Spleen (tissue), 11 donors: ENCODE data around the gene DOCK2. TPM values are rescaled to one million over a fixed set of nuclear protein-coding genes. Genes with fewer than 3 reads are reported as not detected.

Source experiments
- DNase-seq: peaks from one replicate; pipeline ENCODE4 v3.0.0-alpha.2; 2020
- H3K27ac ChIP-seq, 8 donors: fragments of 200-600 bp; sonication (generic) in 7 of 8; 1 replicate in 4 of 8; 2 replicates in 4 of 8; pipeline versions ENCODE4 v1.5.0 to v1.8.0; 2016 to 2021; ENCODE audit warnings: inconsistent platforms in 4 of 8, mild to moderate bottlenecking in 4 of 8, moderate library complexity in 1 of 8
- H3K27me3 ChIP-seq, 7 donors: fragments of 200-600 bp; sonication (generic) in 6 of 7; replicated peaks in 1 of 7; 1 replicate in 4 of 7; 2 replicates in 3 of 7; pipeline versions ENCODE4 v1.5.0 to v1.8.0; 2016 to 2021; ENCODE audit warnings: inconsistent platforms in 3 of 7, mild to moderate bottlenecking in 1 of 7
- H3K36me3 ChIP-seq, 6 donors: fragments of 200-600 bp; sonication (generic) in 5 of 6; 1 replicate in 4 of 6; 2 replicates in 2 of 6; pipeline versions ENCODE4 v1.5.0 to v1.8.0; 2016 to 2021; ENCODE audit warnings: inconsistent platforms in 2 of 6
- H3K4me1 ChIP-seq, 6 donors: fragments of 200-600 bp; sonication (generic) in 5 of 6; 1 replicate in 3 of 6; 2 replicates in 3 of 6; pipeline versions ENCODE4 v1.5.0 to v1.8.0; 2016 to 2021; ENCODE audit warnings: inconsistent platforms in 3 of 6
- H3K4me3 ChIP-seq, 8 donors: fragments of 200-600 bp; sonication (generic) in 7 of 8; 1 replicate in 4 of 8; 2 replicates in 4 of 8; pipeline versions ENCODE4 v1.5.0 to v1.8.0; 2016 to 2021; ENCODE audit warnings: inconsistent platforms in 4 of 8, mild to moderate bottlenecking in 4 of 8, moderate library complexity in 2 of 8
- H3K9me3 ChIP-seq, 8 donors: fragments of 200-600 bp; sonication (generic) in 7 of 8; 1 replicate in 4 of 8; 2 replicates in 4 of 8; pipeline versions ENCODE4 v1.5.0 to v1.8.0; 2016 to 2021; ENCODE audit warnings: inconsistent platforms in 4 of 8
- POLR2A ChIP-seq, 3 donors: fragments of 450-650 bp; IDR thresholded peaks; one replicate each; pipeline ENCODE4 v1.5.1; 2017; ENCODE audit warnings: antibody characterized with exemption in 3 of 3, mild to moderate bottlenecking in 1 of 3
- POLR2AphosphoS5 ChIP-seq, 3 donors: sonication (generic); formaldehyde crosslinking; IDR thresholded peaks; one replicate each; pipeline ENCODE4 v1.5.1; 2017; ENCODE audit warnings: antibody characterized with exemption in 3 of 3
- WGBS, 5 donors: extraction: QIAGEN DNeasy Blood & Tissue Kit in 3 of 5; methylation state at CpG; one replicate each; pipeline versions ENCODE4 v1.1.5 to v1.1.7; 2013 to 2018; 5-methylcytosine and 5-hydroxymethylcytosine counted together
- intact Hi-C: fragments of 100-400 bp; cut with DNase I; formaldehyde crosslinking; loops from one replicate; pipeline ENCODE4 v1.15.0; 2023; ENCODE audit warnings: low total_unique reads
- polyA plus RNA-seq, 3 donors: library from polyadenylated mRNA; stranded (reverse); fragments of 200-250 nt; gene quantifications; one replicate each; pipeline ENCODE4 v1.2.1, GENCODE V29; 2013
- total RNA-seq, 7 donors: library from RNA; depleted of rRNA in 3 of 7; stranded (reverse); fragments of >200 nt in 3 of 7; fragmentation: NEBNext Ultra II Directional in 4 of 7; extraction: Animal tissue kit (Norgen Biotek cat#: 25700) in 4 of 7; gene quantifications; one replicate each; pipeline versions ENCODE4 v1.1.0 to v1.2.1, GENCODE V29; 2016 to 2021
- TF ChIP-seq, protein P1 (sequence below), 11 experiments: fragments of 200-600 bp in 7 of 11; fragments of 450-650 bp in 4 of 11; sonication (generic) in 4 of 11; IDR thresholded peaks in 8 of 11; conservative IDR thresholded peaks in 3 of 11; 1 replicate in 7 of 11; 2 replicates in 4 of 11; pipeline versions ENCODE4 v1.4.0 to v1.8.0; 2016 to 2021; ENCODE audit warnings: antibody characterized with exemption in 11 of 11, inconsistent platforms in 4 of 11, mild to moderate bottlenecking in 1 of 11
- donor health status: healthy with polysubstance abuse.
- donor health status: DM: no; HTN: no; CAD: no; lungs with moderate emphysema.
- donor health status: DM: no; HTN: no; CAD: no.
- donor health status: Bipolar disorder and iron deficiency.
- donor health status: healthy.
- donor health status: DM: no; HTN: no; CAD: no.
- donor health status: DM: yes; HTN: yes; CAD: no.

Gene DOCK2
- total and polyA plus RNA-seq, 10 donors, result 30.6 to 321 (median 198) TPM

DNA sequence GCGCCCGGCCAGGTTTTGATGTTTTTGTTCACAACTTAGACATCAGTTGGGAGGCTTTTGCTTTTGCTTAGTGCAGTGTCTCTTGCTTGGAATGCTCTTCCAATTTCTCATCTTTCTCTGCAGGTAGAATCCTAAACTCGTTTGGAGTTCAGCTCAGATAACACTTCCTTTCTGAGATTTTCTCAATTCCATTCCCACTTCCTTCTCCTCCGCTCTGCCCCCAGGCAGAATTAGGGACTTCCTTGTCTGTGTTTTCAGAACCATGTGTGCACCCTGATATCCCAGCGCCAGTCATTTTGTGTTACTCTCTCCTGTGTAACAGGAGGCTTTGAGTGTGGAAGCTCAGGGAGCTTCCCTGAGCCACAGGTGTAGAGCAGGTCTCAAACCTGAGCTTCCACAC is 172.2 kb downstream of the DOCK2 start:
- H3K36me3 ChIP-seq, result peaks cover 0 to 99% (median 14%) of the 10 kb centered on the region in 6 donors
- no peak overlapping the region for H3K27ac ChIP-seq
- H3K4me1 ChIP-seq, result peaks cover 0 to 23% (median 3%) of the 10 kb centered on the region in 6 donors
- intact Hi-C loops, result no loop called here
- WGBS, 5 donors, result 60 to 70% (median 63%) methylated on average over 5 of the region's 5 CpGs
- TF ChIP-seq POLR2A (IDR thresholded peaks at IDR 0.05) (no peak), POLR2AphosphoS5 (IDR thresholded peaks at IDR 0.05) (no peak)
- TF ChIP-seq, protein P1, sequence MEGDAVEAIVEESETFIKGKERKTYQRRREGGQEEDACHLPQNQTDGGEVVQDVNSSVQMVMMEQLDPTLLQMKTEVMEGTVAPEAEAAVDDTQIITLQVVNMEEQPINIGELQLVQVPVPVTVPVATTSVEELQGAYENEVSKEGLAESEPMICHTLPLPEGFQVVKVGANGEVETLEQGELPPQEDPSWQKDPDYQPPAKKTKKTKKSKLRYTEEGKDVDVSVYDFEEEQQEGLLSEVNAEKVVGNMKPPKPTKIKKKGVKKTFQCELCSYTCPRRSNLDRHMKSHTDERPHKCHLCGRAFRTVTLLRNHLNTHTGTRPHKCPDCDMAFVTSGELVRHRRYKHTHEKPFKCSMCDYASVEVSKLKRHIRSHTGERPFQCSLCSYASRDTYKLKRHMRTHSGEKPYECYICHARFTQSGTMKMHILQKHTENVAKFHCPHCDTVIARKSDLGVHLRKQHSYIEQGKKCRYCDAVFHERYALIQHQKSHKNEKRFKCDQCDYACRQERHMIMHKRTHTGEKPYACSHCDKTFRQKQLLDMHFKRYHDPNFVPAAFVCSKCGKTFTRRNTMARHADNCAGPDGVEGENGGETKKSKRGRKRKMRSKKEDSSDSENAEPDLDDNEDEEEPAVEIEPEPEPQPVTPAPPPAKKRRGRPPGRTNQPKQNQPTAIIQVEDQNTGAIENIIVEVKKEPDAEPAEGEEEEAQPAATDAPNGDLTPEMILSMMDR (IDR thresholded peaks at IDR 0.05 in 8 of 11, conservative IDR thresholded peaks at IDR 0.05 in 3 of 11), result no peak
- no peaks in the 10 kb centered on the region for H3K9me3 ChIP-seq
- DNase-seq, result no peak
- no peaks in the 10 kb centered on the region for H3K27me3 ChIP-seq
- no peak overlapping the region for H3K4me3 ChIP-seq

GRCh38 chr5:169810524-169810923 is 173.4 kb downstream of the DOCK2 start:
- 95 to 100% (median 98%) methylated on average over 5 of the region's 5 CpGs for WGBS, 5 donors
- H3K4me1 ChIP-seq, result peaks cover 0 to 15% (median under 1%) of the 10 kb centered on the region in 6 donors
- no peaks in the 10 kb centered on the region for H3K9me3 ChIP-seq
- H3K36me3 ChIP-seq, result peaks cover 0 to 99% (median 14%) of the 10 kb centered on the region in 6 donors
- no peaks in the 10 kb centered on the region for H3K27me3 ChIP-seq
- no peak overlapping the region for H3K27ac ChIP-seq
- no peak overlapping the region for H3K4me3 ChIP-seq
- DNase-seq, result no peak
- intact Hi-C loops, result no loop called here
- TF ChIP-seq POLR2A (IDR thresholded peaks at IDR 0.05) (no peak), POLR2AphosphoS5 (IDR thresholded peaks at IDR 0.05) (no peak)

- 85 to 97% (median 95%) methylated on average over 5 of the region's 5 CpGs for WGBS, 5 donors
- no peak for TF ChIP-seq POLR2A (IDR thresholded peaks at IDR 0.05)
- no peak for TF ChIP-seq POLR2AphosphoS5 (IDR thresholded peaks at IDR 0.05)
- TF ChIP-seq, protein P1 (IDR thresholded peaks at IDR 0.05 in 8 of 11, conservative IDR thresholded peaks at IDR 0.05 in 3 of 11), result no peak
- Histone ChIP-seq H3K9me3 (no peaks in the 10 kb centered on the region), H3K27ac (no peak overlapping the region), H3K27me3 (no peaks in the 10 kb centered on the region), H3K4me1 (peaks cover 0 to 14% (median 0%) of the 10 kb centered on the region in 6 donors), H3K4me3 (no peak overlapping the region), H3K36me3 (peaks cover 0 to 99% (median 14%) of the 10 kb centered on the region in 6 donors)
- no peak for DNase-seq
- intact Hi-C loops, result no loop called here
Measured at GRCh38 chr5:169811023-169811422, 173.9 kb downstream of the DOCK2 start.

DNA sequence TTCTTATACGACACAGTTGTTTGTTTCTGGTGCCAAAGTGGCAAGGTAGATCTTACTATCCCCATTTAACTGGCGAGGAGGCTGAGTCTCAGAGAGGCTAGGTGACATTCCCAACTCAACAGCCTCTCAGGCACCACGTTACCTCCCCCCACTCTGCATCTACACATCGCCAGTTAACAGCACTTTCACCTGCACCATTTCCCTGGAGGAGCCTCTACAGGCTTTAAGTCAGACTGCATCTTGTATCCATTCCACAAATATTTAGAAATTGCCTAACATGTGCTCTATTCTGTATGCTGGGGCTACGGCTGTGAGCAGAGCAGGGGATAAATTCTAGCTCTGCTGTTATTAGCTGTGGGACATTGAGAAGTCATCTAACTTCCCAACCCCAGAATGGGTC is 174.6 kb downstream of the DOCK2 start:
- no peak for DNase-seq
- H3K27me3 ChIP-seq, result no peaks in the 10 kb centered on the region
- H3K9me3 ChIP-seq, result no peaks in the 10 kb centered on the region
- 92 to 96% (median 94%) methylated on average over 5 of the region's 5 CpGs for WGBS, 5 donors
- intact Hi-C loops, result no loop called here
- peaks cover 0 to 99% (median 14%) of the 10 kb centered on the region in 6 donors for H3K36me3 ChIP-seq
- TF ChIP-seq, protein P1 (IDR thresholded peaks at IDR 0.05 in 8 of 11, conservative IDR thresholded peaks at IDR 0.05 in 3 of 11), result no peak
- TF ChIP-seq POLR2AphosphoS5 (IDR thresholded peaks at IDR 0.05), result no peak
- TF ChIP-seq POLR2A (IDR thresholded peaks at IDR 0.05), result no peak
- no peak overlapping the region for H3K4me3 ChIP-seq
- H3K27ac ChIP-seq, result no peak overlapping the region
- H3K4me1 ChIP-seq, result peaks cover 0 to 14% (median 0%) of the 10 kb centered on the region in 6 donors

DNA sequence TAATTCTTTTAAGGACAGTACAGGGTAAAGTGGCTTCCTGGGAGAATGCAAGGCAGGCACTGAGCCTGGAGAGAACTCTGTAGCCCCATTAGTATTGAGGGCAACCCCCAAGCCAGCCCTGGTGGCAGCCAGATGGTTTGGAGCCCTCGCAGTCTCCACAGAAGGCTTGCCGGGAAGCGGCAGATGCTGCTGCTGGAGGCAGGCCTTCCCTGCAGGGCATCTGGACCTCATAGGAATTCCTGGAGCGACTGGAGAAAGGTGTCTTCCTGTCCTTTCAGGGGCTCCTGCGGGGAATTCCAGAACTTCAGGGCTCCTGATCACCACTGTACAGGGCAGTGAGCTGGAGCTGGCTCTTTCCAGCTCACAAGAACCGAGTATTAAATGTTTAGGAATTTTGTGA is 175.7 kb downstream of the DOCK2 start:
- no peak overlapping the region for H3K27ac ChIP-seq

More for the DNA sequence above, 175.7 kb downstream of the DOCK2 start:
- Histone ChIP-seq H3K9me3 (no peaks in the 10 kb centered on the region), H3K27me3 (no peaks in the 10 kb centered on the region), H3K4me1 (peaks cover 0 to 14% (median 0%) of the 10 kb centered on the region in 6 donors), H3K36me3 (peaks cover 0 to 100% (median 16%) of the 10 kb centered on the region in 6 donors), H3K4me3 (no peak overlapping the region)
- intact Hi-C loops, result no loop called here
- TF ChIP-seq, protein P1 (IDR thresholded peaks at IDR 0.05 in 8 of 11, conservative IDR thresholded peaks at IDR 0.05 in 3 of 11), result no peak
- TF ChIP-seq POLR2AphosphoS5 (IDR thresholded peaks at IDR 0.05) (no peak), POLR2A (IDR thresholded peaks at IDR 0.05) (no peak)
- WGBS, 5 donors, result 89 to 96% (median 93%) methylated on average over 6 of the region's 6 CpGs
- DNase-seq, result no peak
